Measurements from ENCODE around the gene AIRE.

- TF ChIP-seq CTCF (IDR thresholded peaks at IDR 0.05; ENCODE audit: insufficient read depth, low read length, poor library complexity, severe bottlenecking) (no peak), EZH2phosphoT487 (conservative IDR thresholded peaks at IDR 0.05; ENCODE audit: low read length) (no peak)
Measured at GRCh38 chr21:44312089-44312488, 26.4 kb downstream of the AIRE start.

Measured in SU-DHL-6 (cell line).